Heart left ventricle (tissue), 16 donors: ENCODE data around the gene FYN. TPM values are rescaled to one million over a fixed set of nuclear protein-coding genes. Genes with fewer than 3 reads are reported as not detected.
A peak's percentile ranks its signal among the peaks of the same experiment; 100 is the strongest.
"Not testable (repeated sequence)": the region's sequence is repeated elsewhere in the genome, so short reads cannot be mapped to it uniquely, and the experiment has no call there.

Experiments
- ATAC-seq, 4 donors: fragments of 200-7000 bp; cut with Tn5 transposase; one replicate each; pipeline ENCODE4 v1.9.1; 2020 to 2022; ENCODE audit warnings: moderate library complexity in 4 of 4, mild to moderate bottlenecking in 3 of 4, moderate number of reproducible peaks in 1 of 4
- DNase-seq, 5 donors: peaks; one replicate each; pipeline ENCODE4 v3.0.0-alpha.2; 2020
- H3K27ac ChIP-seq, 12 donors: fragments of 200-600 bp; sonication (generic) in 4 of 12; one replicate each; pipeline versions ENCODE4 v1.5.0 to v1.8.0; 2016 to 2022; ENCODE audit warnings: mild to moderate bottlenecking in 2 of 12
- H3K27me3 ChIP-seq, 9 donors: fragments of 200-600 bp; sonication (generic) in 2 of 9; one replicate each; pipeline versions ENCODE4 v1.5.1 to v1.8.0; 2016 to 2022; ENCODE audit warnings: mild to moderate bottlenecking in 3 of 9
- H3K36me3 ChIP-seq, 9 donors: fragments of 200-600 bp; sonication (generic) in 2 of 9; one replicate each; pipeline versions ENCODE4 v1.5.0 to v1.8.0; 2018 to 2022; ENCODE audit warnings: mild to moderate bottlenecking in 2 of 9
- H3K4me1 ChIP-seq, 12 donors: fragments of 200-600 bp; sonication (generic) in 4 of 12; one replicate each; pipeline versions ENCODE4 v1.5.0 to v1.8.0; 2016 to 2022; ENCODE audit warnings: mild to moderate bottlenecking in 3 of 12
- H3K4me3 ChIP-seq, 12 donors: fragments of 200-600 bp; sonication (generic) in 4 of 12; one replicate each; pipeline versions ENCODE4 v1.5.0 to v1.8.0; 2017 to 2022; ENCODE audit warnings: mild to moderate bottlenecking in 9 of 12, moderate library complexity in 4 of 12
- H3K9me3 ChIP-seq, 12 donors: fragments of 200-600 bp; sonication (generic) in 4 of 12; one replicate each; pipeline versions ENCODE4 v1.5.0 to v1.8.0; 2016 to 2022; ENCODE audit warnings: mild to moderate bottlenecking in 1 of 12
- CTCF ChIP-seq, 12 donors: fragments of 200-600 bp; sonication (generic) in 4 of 12; IDR thresholded peaks; one replicate each; pipeline versions ENCODE4 v1.5.0 to v1.8.0; 2018 to 2022; ENCODE audit warnings: antibody characterized with exemption in 12 of 12, mild to moderate bottlenecking in 5 of 12
- POLR2A ChIP-seq, 2 donors: fragments of 450-650 bp; IDR thresholded peaks; one replicate each; pipeline ENCODE4 v1.6.1; 2017; ENCODE audit warnings: antibody characterized with exemption in 2 of 2, mild to moderate bottlenecking in 2 of 2, moderate library complexity in 2 of 2
- WGBS, 4 donors: extraction: QIAGEN DNeasy Blood & Tissue Kit in 2 of 4; methylation state at CpG; one replicate each; pipeline versions ENCODE4 v1.1.5 to v1.1.7; 2013 to 2018; 5-methylcytosine and 5-hydroxymethylcytosine counted together
- intact Hi-C, 10 donors: fragments of 100-400 bp; cut with DNase I; formaldehyde crosslinking; loops; one replicate each; pipeline versions ENCODE4 v1.11.1 to v1.14.2; 2022
- polyA plus RNA-seq, 2 donors: library from polyadenylated mRNA; stranded (reverse); fragments of 200-250 nt; gene quantifications; one replicate each; pipeline ENCODE4 v1.2.3, GENCODE V29; 2013
- total RNA-seq, 9 donors: library from RNA; depleted of rRNA in 2 of 9; stranded (reverse); fragments of >200 nt in 2 of 9; fragmentation: NEBNext Ultra II Directional in 3 of 9; extraction: Animal tissue kit (Norgen Biotek cat#: 25700) in 3 of 9; gene quantifications; one replicate each; pipeline versions ENCODE4 v1.1.0 to v1.2.4, GENCODE V29; 2016 to 2023
- donor health status: ischemic (EF 13 %, LVEDD 7.1; RV severe dilation, severe dysfunction).
- donor health status: healthy with polysubstance abuse.
- donor health status: DM: no; HTN: yes; CAD: no.
- donor health status: DM: no; HTN: no; CAD: no.
- donor health status: ischemic (EF 25% LVEDD 6.9; RV normal size, moderate dysfunction).
- donor health status: ischemic (EF 25% LVEDD 5.7; RV mildly dilated, moderate dysfunction).
- donor health status: healthy.
- donor health status: DM: yes; HTN: yes; CAD: no.
- donor health status: ischemic (EF 35%, LVEDD 5.7; RV mildly dilated, moderate dysfunction).
- donor health status: nonischemic (EF 11% LVEDD 7.7; RV severe dilation, severe dysfunction).
- donor health status: DM: yes; HTN: yes; CAD: no.
- donor health status: PGD.
- donor health status: ischemic (EF 29% LVEDD 5.4; RV normal size, mild dysfunction).
- donor health status: nonischemic (EF 23%, LVEDD 6.1; RV moderate dilation, normal function).

FYN gene
- total and polyA plus RNA-seq, 11 donors, result 14.7 to 72.4 (median 52.3) TPM

- Histone ChIP-seq H3K27ac (peak overlapping the region in 1 of 12 donors; percentile 50), H3K4me3 (no peak overlapping the region), H3K9me3 (no peaks in the 10 kb centered on the region), H3K27me3 (no peaks in the 10 kb centered on the region), H3K36me3 (no peaks in the 10 kb centered on the region), H3K4me1 (peaks cover 0 to 76% (median 41%) of the 10 kb centered on the region in 12 donors)
- TF ChIP-seq CTCF (IDR thresholded peaks at IDR 0.05) (no peak), POLR2A (IDR thresholded peaks at IDR 0.05) (no peak)
- WGBS, 4 donors, result 90 to 94% (median 91%) methylated on average over 8 of the region's 8 CpGs
- DNase-seq (no peak), ATAC-seq (no peak)
- intact Hi-C loops, result no loop called here
Observed at GRCh38 chr6:111837641-111838500, 35.4 kb downstream of the FYN start.

- DNase-seq (no peak), ATAC-seq (no peak)
- no peaks in the 10 kb centered on the region for H3K27me3 ChIP-seq
- no peaks in the 10 kb centered on the region for H3K36me3 ChIP-seq
- peaks cover 0 to 76% (median 40%) of the 10 kb centered on the region in 12 donors for H3K4me1 ChIP-seq
- no peaks in the 10 kb centered on the region for H3K9me3 ChIP-seq
- intact Hi-C loops, result no loop called here
- peak overlapping the region in 1 of 12 donors; percentile 50 for H3K27ac ChIP-seq
- no peak overlapping the region for H3K4me3 ChIP-seq
- TF ChIP-seq POLR2A (IDR thresholded peaks at IDR 0.05), result no peak
- TF ChIP-seq CTCF (IDR thresholded peaks at IDR 0.05), result no peak
- WGBS, 4 donors, result 96 to 98% (median 97%) methylated on average over 6 of the region's 6 CpGs
Observed at GRCh38 chr6:111837007-111837406, 36.2 kb downstream of the FYN start.

GRCh38 chr6:111835807-111836206 lies 37.4 kb downstream of the FYN start:
- ATAC-seq (no peak), DNase-seq (no peak)
- Histone ChIP-seq H3K4me3 (no peak overlapping the region), H3K4me1 (peaks cover 0 to 72% (median 38%) of the 10 kb centered on the region in 12 donors), H3K27ac (no peak overlapping the region), H3K36me3 (no peaks in the 10 kb centered on the region), H3K9me3 (no peaks in the 10 kb centered on the region), H3K27me3 (no peaks in the 10 kb centered on the region)
- WGBS, 4 donors, result 50 to 65% (median 58%) methylated on average over 1 of the region's 1 CpG
- TF ChIP-seq CTCF (IDR thresholded peaks at IDR 0.05) (no peak), POLR2A (IDR thresholded peaks at IDR 0.05) (no peak)
- intact Hi-C loops, result no loop called here

GRCh38 chr6:111835398-111835797 lies 37.9 kb downstream of the FYN start:
- intact Hi-C loops, ATAC-seq, H3K9me3 ChIP-seq, DNase-seq, H3K27me3 ChIP-seq, H3K4me3 ChIP-seq, H3K27ac ChIP-seq, H3K36me3 ChIP-seq: not testable (repeated sequence)
- peaks cover 0 to 68% (median 39%) of the 10 kb centered on the region in 12 donors for H3K4me1 ChIP-seq
- WGBS, 4 donors, result 60 to 74% (median 69%) methylated on average over 7 of the region's 7 CpGs
